Esophagus squamous epithelium (tissue), 4 donors: ENCODE results near the gene SPIN2A.

ENCODE experiments used
- CTCF ChIP-seq, 6 experiments: fragments of 450-650 bp in 4 of 6; fragments of 200-600 bp in 2 of 6; sonication (generic) in 2 of 6; IDR thresholded peaks; one replicate each; pipeline ENCODE4 v1.5.1; 2016 to 2019; ENCODE audit warnings: antibody characterized with exemption in 6 of 6, mild to moderate bottlenecking in 4 of 6, moderate library complexity in 4 of 6
- POLR2A ChIP-seq, 4 donors: fragments of 450-650 bp; IDR thresholded peaks; one replicate each; pipeline ENCODE4 v1.6.1; 2017; ENCODE audit warnings: antibody characterized with exemption in 4 of 4, mild to moderate bottlenecking in 4 of 4, moderate library complexity in 3 of 4

- TF ChIP-seq CTCF (IDR thresholded peaks at IDR 0.05): no peak
- TF ChIP-seq POLR2A (IDR thresholded peaks at IDR 0.05): no peak
These were observed 1.5 kb upstream of the SPIN2A start for GRCh38 chrX:57138674-57139073.
